PC-3 (cell line): Measurements from ENCODE around the gene KIR2DL3. TPM values are rescaled to one million over a fixed set of nuclear protein-coding genes. Genes with fewer than 3 reads are reported as not detected.

Experiments used
- ATAC-seq: fragments of 200-7000 bp; cut with Tn5 transposase; 2 replicates; pipeline ENCODE4 v1.9.1; 2020; ENCODE audit warnings: mild to moderate bottlenecking, moderate library complexity
- BruUV-seq: library from RNA; stranded (reverse); fragments of 400-500 nt; replicated peaks from 2 replicates; lab custom pipeline; 2021; lab: Mats Ljungman, UMichigan
- CTCF ChIA-PET: fragments of 300-600 bp; sonication (Branson Sonifier 250); formaldehyde crosslinking; loops from one replicate; lab custom pipeline; 2022; ENCODE audit warnings: antibody characterized with exemption; lab: Charles Lee
- POLR2A ChIA-PET: fragments of 300-600 bp; sonication (Branson Sonifier 250); formaldehyde crosslinking; loops from one replicate; lab custom pipeline; 2022; ENCODE audit warnings: antibody characterized with exemption; ENCODE audit not compliant: unreplicated experiment; lab: Charles Lee
- DNase-seq: peaks from one replicate; pipeline ENCODE4 v3.0.0-alpha.2; 2015
- H2AFZ ChIP-seq: fragments of 300-600 bp; sonication (generic); 2 replicates; pipeline ENCODE4 v1.6.0; 2016; ENCODE audit warnings: antibody characterized with exemption, low read length
- H3F3A ChIP-seq: fragments of 300-600 bp; sonication (generic); one replicate; pipeline ENCODE4 v1.6.0; 2017; ENCODE audit warnings: antibody characterized with exemption, low read length, control low read depth, mild to moderate bottlenecking; ENCODE audit not compliant: unreplicated experiment
- H3K27ac ChIP-seq: fragments of 300-600 bp; sonication (generic); 2 replicates; pipeline ENCODE4 v1.5.1; 2016; ENCODE audit warnings: mild to moderate bottlenecking, low read length
- H3K27me3 ChIP-seq: fragments of 300-600 bp; sonication (generic); 2 replicates; pipeline ENCODE4 v1.6.1; 2016; ENCODE audit warnings: low read length, mixed read lengths
- H3K36me3 ChIP-seq: fragments of 300-600 bp; sonication (generic); 2 replicates; pipeline ENCODE4 v1.6.1; 2016; ENCODE audit warnings: low read depth, mixed run types, low read length, mixed read lengths
- H3K4me1 ChIP-seq: fragments of 300-600 bp; sonication (generic); 2 replicates; pipeline ENCODE4 v1.5.1; 2016; ENCODE audit warnings: low read length; ENCODE audit not compliant: insufficient read depth
- H3K4me2 ChIP-seq: fragments of 300-600 bp; sonication (generic); 2 replicates; pipeline ENCODE4 v1.6.0; 2016; ENCODE audit warnings: low read length
- H3K4me3 ChIP-seq: fragments of 300-600 bp; sonication (generic); 2 replicates; pipeline ENCODE4 v1.5.1; 2016; ENCODE audit warnings: mild to moderate bottlenecking, low read length, mixed read lengths
- H3K79me2 ChIP-seq: fragments of 300-600 bp; sonication (generic); 2 replicates; pipeline ENCODE4 v1.6.1; 2017; ENCODE audit warnings: low read length, mixed read lengths
- H3K9ac ChIP-seq: fragments of 300-600 bp; sonication (generic); 2 replicates; pipeline ENCODE4 v1.6.0; 2016; ENCODE audit warnings: mild to moderate bottlenecking, low read length
- H3K9me2 ChIP-seq: fragments of 300-600 bp; sonication (generic); replicated peaks from 2 replicates; pipeline ENCODE4 v1.6.1; 2016; ENCODE audit warnings: mixed run types, low read length, mixed read lengths
- H3K9me3 ChIP-seq: fragments of 300-600 bp; sonication (generic); 2 replicates; pipeline ENCODE4 v1.6.1; 2016; ENCODE audit warnings: low read length, mixed read lengths
- H4K20me1 ChIP-seq: fragments of 300-600 bp; sonication (generic); 2 replicates; pipeline ENCODE4 v1.6.1; 2016; ENCODE audit warnings: low read length, mixed read lengths
- CTCF ChIP-seq: fragments of 300-600 bp; sonication (generic); conservative IDR thresholded peaks from 2 replicates; pipeline ENCODE4 v1.5.1; 2017; ENCODE audit warnings: antibody characterized with exemption, low read depth, mild to moderate bottlenecking, low read length
- EZH2 ChIP-seq: fragments of 300-600 bp; sonication (generic); IDR thresholded peaks from one replicate; pipeline ENCODE4 v1.6.1; 2017; ENCODE audit warnings: antibody characterized with exemption, mild to moderate bottlenecking, low read length; ENCODE audit not compliant: unreplicated experiment
- EZH2phosphoT487 ChIP-seq: fragments of 300-600 bp; sonication (generic); IDR thresholded peaks from 2 replicates; pipeline ENCODE4 v1.6.1; 2018; ENCODE audit warnings: mild to moderate bottlenecking, antibody characterized with exemption, low read length, borderline replicate concordance
- intact Hi-C: fragments of 100-400 bp; cut with micrococcal nuclease; formaldehyde crosslinking; loops from 2 replicates; pipeline ENCODE4 v1.9.0; 2023
- total RNA-seq: library from RNA; depleted of rRNA; stranded (reverse); fragments of >200 nt; gene quantifications from 2 replicates; pipeline ENCODE4 v1.2.3, GENCODE V29; 2014

Gene KIR2DL3
- total RNA-seq, 1 experiment from 2014 or later, result not detected

- Histone ChIP-seq H4K20me1 (no peaks in the 10 kb centered on the region), H2AFZ (no peak overlapping the region), H3K27ac (no peak overlapping the region), H3K36me3 (no peaks in the 10 kb centered on the region), H3K9me3 (no peaks in the 10 kb centered on the region), H3K4me3 (no peak overlapping the region), H3K9ac (no peak overlapping the region), H3K4me2 (no peak overlapping the region), H3K27me3 (peaks cover 46% of the 10 kb centered on the region), H3K9me2 (no peaks in the 10 kb centered on the region), H3F3A (no peaks in the 10 kb centered on the region), H3K4me1 (no peaks in the 10 kb centered on the region), H3K79me2 (no peaks in the 10 kb centered on the region)
- no peak for TF ChIP-seq EZH2phosphoT487
- TF ChIP-seq EZH2, result no peak
- TF ChIP-seq CTCF, result no peak
- POLR2A ChIA-PET, result no interaction called here
- CTCF ChIA-PET, result no interaction called here
- intact Hi-C loops, result no loop called here
- DNase-seq, result no peak
- no TSS peak for BruUV-seq
- no peak for ATAC-seq
Observed at GRCh38 chr19:54704928-54705327, 33.4 kb upstream of the KIR2DL3 start.

- CTCF ChIA-PET, result no interaction called here
- H3K9me3 ChIP-seq, result no peaks in the 10 kb centered on the region
- ATAC-seq (no peak), DNase-seq (no peak)
- intact Hi-C loops, result no loop called here
- POLR2A ChIA-PET, result no interaction called here
- H3K4me2 ChIP-seq, result no peak overlapping the region
- H2AFZ ChIP-seq, result no peak overlapping the region
- no peaks in the 10 kb centered on the region for H3K4me1 ChIP-seq
- peaks cover 22% of the 10 kb centered on the region for H3K27me3 ChIP-seq
- no peak overlapping the region for H3K27ac ChIP-seq
- no peaks in the 10 kb centered on the region for H4K20me1 ChIP-seq
- no peaks in the 10 kb centered on the region for H3K79me2 ChIP-seq
- no peak overlapping the region for H3K4me3 ChIP-seq
- no peak overlapping the region for H3K9ac ChIP-seq
- H3K9me2 ChIP-seq, result no peaks in the 10 kb centered on the region
- H3K36me3 ChIP-seq, result no peaks in the 10 kb centered on the region
- BruUV-seq, result no TSS peak
- no peak for TF ChIP-seq EZH2
- H3F3A ChIP-seq, result no peaks in the 10 kb centered on the region
Observed at GRCh38 chr19:54707962-54708361, 30.4 kb upstream of the KIR2DL3 start.

- intact Hi-C loops, result no loop called here
Observed at GRCh38 chr19:54708781-54709180, 29.5 kb upstream of the KIR2DL3 start.

More at GRCh38 chr19:54708781-54709180, 29.5 kb upstream of the KIR2DL3 start:
- H3F3A ChIP-seq, result no peaks in the 10 kb centered on the region
- no peak overlapping the region for H3K4me2 ChIP-seq
- ChIA-PET CTCF (no interaction called here), POLR2A (no interaction called here)
- DNase-seq, result no peak
- no peaks in the 10 kb centered on the region for H3K9me2 ChIP-seq
- H3K27ac ChIP-seq, result no peak overlapping the region
- H3K9me3 ChIP-seq, result no peaks in the 10 kb centered on the region
- H3K9ac ChIP-seq, result no peak overlapping the region
- H3K79me2 ChIP-seq, result no peaks in the 10 kb centered on the region
- no peaks in the 10 kb centered on the region for H4K20me1 ChIP-seq
- H2AFZ ChIP-seq, result no peak overlapping the region
- no TSS peak for BruUV-seq
- TF ChIP-seq CTCF (no peak), EZH2 (no peak), EZH2phosphoT487 (no peak)
- H3K4me3 ChIP-seq, result no peak overlapping the region
- H3K27me3 ChIP-seq, result peaks cover 14% of the 10 kb centered on the region; the same call in 1 of the 2 replicates
- ATAC-seq, result no peak
- H3K4me1 ChIP-seq, result no peaks in the 10 kb centered on the region
- no peaks in the 10 kb centered on the region for H3K36me3 ChIP-seq
